HG02885 (cell line): Measurements from ENCODE around the gene SUCLG2.

Experiments
- ATAC-seq: cut with Tn5 transposase; IDR thresholded peaks from one replicate; pipeline ENCODE4 v1.9.1; 2021; ENCODE audit warnings: mild to moderate bottlenecking; ENCODE audit not compliant: unreplicated experiment, poor library complexity

The SUCLG2 gene

DNA sequence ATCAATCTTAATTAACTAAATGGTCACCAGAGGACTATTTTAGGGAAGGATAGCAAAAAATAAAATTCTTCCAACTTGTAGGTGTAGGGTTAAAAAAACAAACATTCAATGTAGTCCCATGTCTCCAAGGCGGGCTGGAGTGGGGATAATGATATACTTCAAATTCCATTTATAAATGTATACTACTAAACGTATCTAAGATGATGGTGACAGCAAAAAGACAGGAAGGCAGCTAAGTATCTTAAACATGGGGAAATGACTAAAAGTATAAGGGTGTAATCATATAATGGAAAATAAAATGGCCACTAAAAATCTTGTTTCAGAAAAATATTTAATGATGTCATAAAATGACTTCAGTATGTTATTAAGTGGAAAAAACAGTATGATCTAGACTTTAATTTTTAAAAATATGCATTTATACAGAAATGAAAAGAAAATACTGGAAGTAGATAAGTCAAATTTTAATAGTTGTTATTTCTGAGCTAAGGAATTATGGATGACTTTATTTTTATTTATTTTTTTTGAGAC lies 181.7 kb downstream of the SUCLG2 start:
- ATAC-seq, result no peak

DNA sequence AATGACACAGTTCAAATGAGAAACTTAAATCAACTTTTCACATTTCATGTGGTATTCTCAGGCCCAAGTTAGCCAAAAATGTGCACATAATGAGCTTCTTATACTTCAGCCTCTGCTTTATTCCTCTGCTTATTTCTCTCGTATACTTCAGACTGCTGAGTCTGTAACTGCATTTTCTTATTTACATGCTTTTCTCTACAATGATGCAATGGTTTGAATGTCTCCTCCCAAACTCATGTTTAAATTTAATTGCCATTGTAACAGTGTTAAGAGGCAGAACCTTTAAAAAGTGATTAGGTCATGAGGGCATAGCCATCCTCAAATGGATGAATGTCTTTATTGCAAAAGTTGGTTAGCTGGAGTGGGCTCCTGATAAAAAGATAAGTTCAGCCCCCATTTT lies 184.2 kb downstream of the SUCLG2 start:
- ATAC-seq, result no peak

DNA sequence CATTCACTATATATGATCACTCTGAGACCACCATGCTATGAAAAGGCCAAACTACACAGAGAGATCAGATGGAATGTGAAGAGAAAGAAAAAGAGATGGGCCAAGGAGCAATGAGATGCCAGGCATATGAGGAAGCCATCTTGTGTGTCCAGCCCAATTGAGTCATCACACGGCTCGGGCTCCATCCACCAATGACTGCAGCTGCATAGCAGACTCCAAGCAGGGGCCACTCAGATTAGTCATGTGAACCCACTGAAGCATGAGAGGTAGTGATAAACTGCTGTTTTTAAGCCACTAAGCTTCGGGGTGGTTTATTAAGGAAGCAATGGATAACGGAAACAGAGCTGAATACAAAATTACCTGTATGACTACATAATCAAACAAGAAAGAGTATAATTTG lies 185.9 kb downstream of the SUCLG2 start:
- no peak for ATAC-seq

DNA sequence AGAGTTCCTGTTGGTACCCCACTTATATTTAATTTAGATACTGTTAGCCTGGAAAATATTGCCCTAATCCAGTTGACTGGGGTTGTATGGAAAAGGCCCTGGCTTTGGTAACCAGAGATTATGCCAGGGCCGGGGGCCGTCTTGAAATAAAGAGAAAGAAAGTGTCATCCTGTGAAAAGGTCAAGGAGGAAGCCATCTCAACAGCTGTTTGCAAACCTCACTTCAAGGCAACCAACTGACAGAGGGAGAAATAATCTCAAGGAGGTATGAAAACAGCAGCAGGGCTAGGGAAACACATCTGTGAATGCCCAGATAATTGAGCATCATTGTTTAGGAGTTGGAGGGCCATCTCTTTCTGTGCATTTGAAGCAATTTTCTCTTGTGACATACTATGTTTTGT lies 190.8 kb downstream of the SUCLG2 start:
- ATAC-seq, result no peak

GRCh38 chr3:67462187-67462586 lies 192.2 kb downstream of the SUCLG2 start:
- no peak for ATAC-seq

GRCh38 chr3:67461667-67462142 lies 192.7 kb downstream of the SUCLG2 start:
- ATAC-seq, result no peak

DNA sequence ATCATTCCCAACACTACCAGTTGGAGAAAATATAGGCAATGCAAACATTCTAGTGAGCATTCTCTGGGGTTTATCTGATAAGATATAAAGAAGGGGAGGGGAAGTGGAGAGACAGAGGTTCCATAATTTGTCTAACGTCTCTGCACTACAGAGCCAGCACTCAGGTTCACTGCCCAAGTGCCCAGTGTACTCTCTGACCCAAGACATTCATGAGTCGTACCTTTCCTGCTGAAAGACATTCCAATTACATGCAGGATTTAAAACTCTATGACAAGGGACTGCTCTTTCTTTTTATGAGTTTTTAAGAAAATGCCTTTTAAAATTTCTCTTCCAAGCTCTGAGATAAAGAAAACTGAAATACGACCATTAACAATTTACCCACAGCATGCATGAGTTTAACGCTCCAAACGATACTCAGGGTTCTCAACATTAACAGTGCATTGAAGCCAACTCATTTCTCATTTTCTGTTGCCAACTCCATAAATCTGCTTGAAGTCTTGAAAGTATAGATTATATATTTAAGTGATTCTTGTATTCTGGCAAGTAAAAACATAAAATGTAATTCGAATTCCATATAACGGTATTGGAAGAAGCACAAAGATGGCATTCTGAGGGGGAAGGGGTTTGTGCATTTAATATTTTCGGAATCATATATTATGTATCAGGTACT lies 193.4 kb downstream of the SUCLG2 start:
- no peak for ATAC-seq

GRCh38 chr3:67459796-67460195 lies 194.6 kb downstream of the SUCLG2 start:
- ATAC-seq, result no peak

DNA sequence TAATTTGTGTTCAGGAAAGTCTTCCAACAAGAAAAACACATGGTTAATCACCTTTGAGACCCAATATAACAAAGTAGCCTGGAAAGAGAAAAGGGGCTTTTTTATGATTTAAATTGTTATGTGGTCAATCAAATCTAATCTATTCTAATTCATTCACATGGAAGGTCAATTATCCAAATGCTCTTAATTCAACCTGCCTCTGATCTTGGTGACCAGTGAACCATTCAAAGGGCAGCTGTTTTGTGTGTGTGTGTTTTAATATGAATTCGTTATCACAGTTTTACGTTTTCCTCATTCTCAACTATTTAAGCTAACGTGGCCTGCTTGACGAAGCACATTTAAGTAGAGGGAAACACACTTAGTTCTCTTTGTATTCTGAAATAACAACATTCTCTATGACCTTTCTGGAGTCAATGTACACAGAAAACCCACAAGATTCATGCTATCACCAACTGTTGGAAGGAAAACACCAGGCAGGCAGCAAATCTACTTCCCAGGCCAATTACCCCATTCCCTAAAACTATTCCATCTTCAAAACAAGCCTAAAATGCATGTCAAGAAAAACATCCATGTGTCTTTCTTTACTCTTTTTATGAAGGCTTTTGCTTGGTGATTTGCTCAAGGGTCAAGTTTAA lies 195.4 kb downstream of the SUCLG2 start:
- no peak for ATAC-seq

DNA sequence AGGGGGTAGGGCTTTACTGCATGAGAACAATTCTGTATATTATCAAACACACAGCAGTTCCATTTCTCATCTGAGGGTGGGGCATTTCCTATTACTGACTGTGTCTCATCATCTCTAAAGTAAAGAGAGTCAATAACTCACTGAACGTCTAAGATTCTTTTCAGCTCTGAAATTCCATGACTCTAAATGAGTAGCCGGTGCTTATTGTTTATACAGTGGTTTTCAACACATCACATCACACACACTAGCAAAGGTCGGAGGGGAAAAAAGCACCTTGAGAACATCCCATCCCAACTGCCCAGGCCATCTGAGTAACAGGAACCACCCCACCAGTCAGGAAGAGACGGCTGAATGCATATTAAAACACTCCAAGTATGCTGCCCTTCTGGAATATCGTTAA lies 196.0 kb downstream of the SUCLG2 start:
- no peak for ATAC-seq

- ATAC-seq, result no peak
Measured at GRCh38 chr3:67453628-67454027, 200.8 kb downstream of the SUCLG2 start.

DNA sequence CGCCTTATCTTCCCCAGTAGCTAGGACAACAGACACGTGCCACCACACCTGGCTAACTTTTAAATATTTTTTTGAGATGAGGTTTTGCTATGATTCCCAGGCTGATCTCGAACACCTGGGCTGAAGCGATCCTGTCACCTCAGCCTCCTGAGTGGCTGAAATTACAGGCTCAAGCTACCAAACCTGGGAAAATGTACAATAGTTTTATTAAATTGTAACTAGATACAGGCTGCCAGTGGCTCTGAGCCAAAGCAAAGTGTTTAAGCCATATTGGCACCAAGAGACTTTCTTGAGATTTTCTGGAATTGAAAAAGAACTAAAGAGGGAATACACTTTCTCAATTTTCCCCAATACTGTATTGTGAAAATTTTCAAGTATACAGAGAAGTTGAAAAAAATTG lies 204.3 kb downstream of the SUCLG2 start:
- no peak for ATAC-seq

GRCh38 chr3:67447393-67447792 lies 207.0 kb downstream of the SUCLG2 start:
- no peak for ATAC-seq

DNA sequence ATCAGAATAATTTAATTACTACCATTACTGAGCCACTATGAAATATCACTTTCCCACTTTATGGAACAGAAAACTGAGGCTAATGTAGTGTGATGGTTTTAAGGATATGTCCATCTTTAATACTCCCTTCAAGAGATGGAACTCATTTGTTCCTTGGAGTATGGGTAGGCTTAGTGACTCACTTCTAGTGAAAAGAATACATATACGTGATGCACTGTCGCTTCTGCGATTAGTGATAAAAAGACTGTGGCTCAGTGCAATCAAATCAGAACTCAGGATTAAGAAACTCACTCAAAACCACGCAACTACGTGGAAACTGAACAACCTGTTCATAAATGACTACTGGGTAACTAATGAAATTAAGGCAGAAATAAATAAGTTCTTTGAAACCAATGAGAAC lies 216.6 kb downstream of the SUCLG2 start:
- ATAC-seq, result no peak

- ATAC-seq, result no peak
Measured at GRCh38 chr3:67437090-67437489, 217.3 kb downstream of the SUCLG2 start.

- ATAC-seq, result no peak
Measured at GRCh38 chr3:67433109-67433508, 221.3 kb downstream of the SUCLG2 start.

- no peak for ATAC-seq
Measured at GRCh38 chr3:67431887-67432286, 222.5 kb downstream of the SUCLG2 start.

DNA sequence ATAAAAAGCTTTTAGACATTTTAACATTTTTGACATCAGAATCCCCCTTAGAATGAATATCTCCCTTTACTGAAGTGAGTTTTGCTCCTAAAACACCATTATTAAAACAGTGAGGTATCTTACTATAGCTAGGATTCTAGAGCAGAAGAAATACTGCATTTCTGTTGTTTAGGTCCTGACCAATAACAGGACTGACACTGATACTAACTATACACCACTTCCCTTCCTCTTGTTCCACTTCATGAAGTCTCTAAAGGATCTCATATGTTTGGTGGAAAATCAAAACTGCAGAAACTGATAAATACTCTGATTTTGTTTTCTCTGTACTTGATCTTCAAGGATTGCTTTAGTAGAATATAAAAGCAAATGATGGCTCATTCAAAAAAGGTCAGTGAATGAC lies 230.7 kb downstream of the SUCLG2 start:
- ATAC-seq, result no peak

GRCh38 chr3:67421912-67422311 lies 232.5 kb downstream of the SUCLG2 start:
- ATAC-seq, result no peak

DNA sequence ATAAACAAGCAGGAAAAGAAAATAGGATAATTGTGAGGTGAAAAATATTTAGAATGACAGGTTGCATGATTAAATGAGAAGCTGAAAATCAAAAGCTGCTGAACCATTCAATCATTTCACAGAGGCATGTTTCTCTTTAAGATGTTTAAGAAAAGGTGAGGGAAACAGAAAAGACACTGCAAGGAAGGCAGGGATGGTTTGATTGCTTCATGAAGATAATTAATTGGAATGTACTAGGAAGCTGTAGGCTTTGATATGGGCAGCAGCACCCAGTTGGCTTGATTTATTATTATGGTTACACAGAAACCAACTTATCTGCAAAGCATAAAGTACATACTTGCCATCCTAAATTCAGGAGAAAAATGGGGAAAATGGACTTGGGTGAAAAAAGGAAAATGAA lies 234.6 kb downstream of the SUCLG2 start:
- ATAC-seq, result no peak

DNA sequence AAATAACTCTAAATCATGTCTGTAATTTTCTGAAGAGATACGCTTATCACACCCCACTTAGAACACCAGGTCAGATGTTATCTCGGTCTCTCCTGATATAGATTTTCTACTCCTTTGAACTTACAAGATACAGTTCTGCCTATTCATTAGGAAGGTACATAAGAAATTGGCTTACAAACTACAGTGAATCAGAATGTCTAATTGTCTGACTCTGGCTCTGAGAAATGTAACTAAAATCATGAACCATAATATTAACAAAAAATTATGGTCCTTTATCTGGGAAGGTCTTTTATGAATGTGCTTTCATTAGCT lies 235.2 kb downstream of the SUCLG2 start:
- ATAC-seq, result no peak
